ENCODE measurements around the gene PPP2R5C. TPM values are rescaled to one million over a fixed set of nuclear protein-coding genes. Genes with fewer than 3 reads are reported as not detected.
"Not testable (repeated sequence)": the region's sequence is repeated elsewhere in the genome, so short reads cannot be mapped to it uniquely, and the experiment has no call there.

Gene PPP2R5C
- total and polyA plus RNA-seq, 7 donors: 90.2 to 175 (median 131) TPM

DNA sequence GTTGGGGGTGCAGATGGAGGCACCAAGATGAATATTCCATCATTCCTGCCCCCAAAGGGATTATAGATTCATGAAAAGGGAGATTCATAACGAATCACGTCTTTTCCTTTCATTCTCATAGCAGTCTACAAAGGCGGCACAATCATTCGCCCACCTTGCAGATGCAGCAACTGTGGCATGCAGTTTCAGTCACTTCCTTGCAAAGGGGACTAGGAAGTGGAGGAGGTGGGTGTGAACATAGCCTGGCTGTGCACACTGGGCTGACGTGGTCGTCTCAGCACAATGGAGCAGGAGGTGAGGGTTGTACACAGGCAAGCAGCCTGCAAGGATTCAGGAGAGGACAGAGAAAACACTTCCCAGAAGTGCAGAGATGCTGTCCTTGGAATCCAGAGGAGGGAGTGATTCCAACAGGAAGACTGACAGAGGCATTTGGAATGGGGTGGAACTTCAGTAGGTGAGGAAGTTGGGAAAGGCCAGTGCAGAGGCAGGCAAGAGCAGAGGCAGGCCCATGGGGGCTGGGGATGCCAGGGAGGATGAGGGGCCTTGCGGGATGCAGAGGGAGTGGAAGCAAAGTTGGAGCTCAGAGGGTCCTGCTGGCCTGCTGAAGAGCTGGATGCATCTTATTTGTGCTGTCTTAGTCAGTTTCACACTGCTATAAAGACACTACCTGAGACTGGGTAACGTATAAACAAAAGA is 21.9 kb upstream of the PPP2R5C start:
- H3K36me3 ChIP-seq: no peaks in the 10 kb centered on the region
- H3K4me1 ChIP-seq: no peaks in the 10 kb centered on the region
- intact Hi-C loops (cut with DNase I): no loop called here
- H3K27me3 ChIP-seq: no peaks in the 10 kb centered on the region
- H3K9me3 ChIP-seq: peaks cover 0 to 8% (median 0%) of the 10 kb centered on the region in 4 donors
- 87 to 88% methylated on average over 8 of the region's 8 CpGs for WGBS, 2 donors
- TF ChIP-seq EP300 (IDR thresholded peaks at IDR 0.05) (no peak), POLR2AphosphoS5 (IDR thresholded peaks at IDR 0.05) (no peak), POLR2A (IDR thresholded peaks at IDR 0.05) (no peak)
- TF ChIP-seq, protein P1, sequence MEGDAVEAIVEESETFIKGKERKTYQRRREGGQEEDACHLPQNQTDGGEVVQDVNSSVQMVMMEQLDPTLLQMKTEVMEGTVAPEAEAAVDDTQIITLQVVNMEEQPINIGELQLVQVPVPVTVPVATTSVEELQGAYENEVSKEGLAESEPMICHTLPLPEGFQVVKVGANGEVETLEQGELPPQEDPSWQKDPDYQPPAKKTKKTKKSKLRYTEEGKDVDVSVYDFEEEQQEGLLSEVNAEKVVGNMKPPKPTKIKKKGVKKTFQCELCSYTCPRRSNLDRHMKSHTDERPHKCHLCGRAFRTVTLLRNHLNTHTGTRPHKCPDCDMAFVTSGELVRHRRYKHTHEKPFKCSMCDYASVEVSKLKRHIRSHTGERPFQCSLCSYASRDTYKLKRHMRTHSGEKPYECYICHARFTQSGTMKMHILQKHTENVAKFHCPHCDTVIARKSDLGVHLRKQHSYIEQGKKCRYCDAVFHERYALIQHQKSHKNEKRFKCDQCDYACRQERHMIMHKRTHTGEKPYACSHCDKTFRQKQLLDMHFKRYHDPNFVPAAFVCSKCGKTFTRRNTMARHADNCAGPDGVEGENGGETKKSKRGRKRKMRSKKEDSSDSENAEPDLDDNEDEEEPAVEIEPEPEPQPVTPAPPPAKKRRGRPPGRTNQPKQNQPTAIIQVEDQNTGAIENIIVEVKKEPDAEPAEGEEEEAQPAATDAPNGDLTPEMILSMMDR (IDR thresholded peaks at IDR 0.05): no peak
- H3K4me3 ChIP-seq: no peak overlapping the region
- no peak overlapping the region for H3K27ac ChIP-seq
- DNase-seq: no peak

DNA sequence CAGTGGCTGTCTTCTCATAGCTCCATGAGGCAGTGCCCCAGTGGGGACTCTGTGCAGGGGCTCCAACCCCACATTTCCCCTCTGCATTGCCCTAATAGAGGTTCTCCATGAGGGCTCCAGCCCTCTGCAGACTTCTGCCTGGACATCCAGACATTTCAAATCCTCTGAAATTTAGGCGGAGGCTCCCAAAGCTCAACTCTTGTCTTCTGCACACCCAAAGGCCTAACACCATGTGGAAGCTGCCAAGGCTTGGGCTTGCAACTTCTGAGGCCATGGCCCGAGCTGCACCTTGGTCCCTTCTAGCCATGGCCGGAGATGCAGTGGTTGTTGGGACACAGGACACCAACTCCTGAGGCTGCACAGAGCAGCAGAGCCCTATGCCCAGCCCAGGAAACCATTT is 20.5 kb upstream of the PPP2R5C start:
- no peak for TF ChIP-seq POLR2A (IDR thresholded peaks at IDR 0.05)
- no peak for TF ChIP-seq POLR2AphosphoS5 (IDR thresholded peaks at IDR 0.05)
- TF ChIP-seq, protein P1 (IDR thresholded peaks at IDR 0.05): no peak
- TF ChIP-seq EP300 (IDR thresholded peaks at IDR 0.05): no peak
- WGBS, 2 donors: 94 to 95% methylated on average over 3 of the region's 3 CpGs

DNA sequence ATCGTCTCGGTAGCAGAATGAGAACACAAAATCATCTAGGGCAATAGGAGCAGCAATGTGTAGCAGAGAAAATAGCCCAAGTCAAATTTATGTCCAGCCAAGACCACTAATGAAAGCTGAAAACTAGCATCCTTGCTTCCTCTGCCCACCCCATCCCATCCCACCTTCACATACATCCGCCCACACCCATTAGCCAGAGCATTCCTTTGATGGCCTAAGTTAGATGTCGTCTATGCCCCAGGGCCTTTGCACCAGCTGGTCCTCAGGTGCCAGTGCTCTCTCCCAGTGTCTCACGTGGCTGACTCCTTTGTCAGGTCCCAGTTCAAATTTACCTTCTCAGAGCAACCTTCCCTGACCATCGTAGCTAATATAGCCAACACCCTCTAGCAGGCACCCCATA is 17.8 kb upstream of the PPP2R5C start:
- no peak for DNase-seq
- Histone ChIP-seq H3K4me1 (no peaks in the 10 kb centered on the region), H3K9me3 (peaks cover 0 to 8% (median 0%) of the 10 kb centered on the region in 4 donors), H3K36me3 (no peaks in the 10 kb centered on the region), H3K4me3 (no peak overlapping the region), H3K27ac (no peak overlapping the region), H3K27me3 (no peaks in the 10 kb centered on the region)
- intact Hi-C loops (cut with DNase I): no loop called here
- WGBS, 2 donors: 68 to 91% methylated on average over 6 of the region's 6 CpGs
- TF ChIP-seq POLR2AphosphoS5 (IDR thresholded peaks at IDR 0.05) (no peak), EP300 (IDR thresholded peaks at IDR 0.05) (no peak)

More for the DNA sequence above, 20.5 kb upstream of the PPP2R5C start:
- Histone ChIP-seq H3K4me1 (no peaks in the 10 kb centered on the region), H3K36me3 (no peaks in the 10 kb centered on the region), H3K9me3 (peaks cover 0 to 8% (median 0%) of the 10 kb centered on the region in 4 donors), H3K27ac (no peak overlapping the region), H3K4me3 (no peak overlapping the region), H3K27me3 (no peaks in the 10 kb centered on the region)
- intact Hi-C loops (cut with DNase I): no loop called here
- DNase-seq: no peak

DNA sequence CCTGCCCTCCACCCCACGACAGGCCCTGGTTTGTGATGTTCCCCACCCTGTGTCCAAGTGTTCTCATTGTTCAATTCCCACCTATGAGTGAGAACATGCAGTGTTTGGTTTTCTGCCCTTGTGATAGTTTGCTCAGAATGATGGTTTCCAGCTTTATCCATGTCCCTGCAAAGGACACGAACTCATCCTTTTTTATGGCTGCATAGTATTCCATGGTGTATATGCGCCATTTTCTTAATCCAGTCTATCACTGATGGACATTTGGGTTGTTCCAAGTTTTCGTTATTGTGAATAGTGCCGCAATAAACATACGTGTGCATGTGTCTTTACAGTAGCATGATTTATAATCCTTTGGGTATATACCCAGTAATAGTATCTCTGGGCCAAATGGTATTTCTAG is 17.1 kb upstream of the PPP2R5C start:
- H3K27ac ChIP-seq; H3K4me3 ChIP-seq; DNase-seq; H3K36me3 ChIP-seq; H3K4me1 ChIP-seq; H3K9me3 ChIP-seq; H3K27me3 ChIP-seq; intact Hi-C loops (cut with DNase I): not testable (repeated sequence)
- WGBS, 2 donors: 79 to 93% methylated on average over 6 of the region's 6 CpGs

DNA sequence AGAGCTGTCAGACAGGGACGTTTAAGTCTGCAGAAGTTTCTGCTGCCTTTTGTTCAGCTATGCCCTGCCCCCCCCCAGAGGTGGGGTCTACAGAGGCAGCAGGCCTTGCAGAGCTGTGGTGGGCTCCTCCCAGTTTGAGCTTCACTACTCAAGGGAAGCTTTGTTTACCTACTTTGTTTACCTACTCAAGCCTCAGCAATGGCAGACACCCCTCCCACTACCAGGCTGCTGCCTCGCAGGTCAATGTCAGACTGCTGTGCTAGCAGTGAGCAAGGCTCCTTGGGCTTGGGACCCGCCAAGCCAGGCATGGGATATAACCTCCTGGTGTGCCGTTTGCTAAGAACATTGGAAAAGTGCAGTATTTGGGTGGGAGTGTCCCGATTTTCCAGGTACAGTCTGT is 11.8 kb upstream of the PPP2R5C start:
- DNase-seq; H3K27ac ChIP-seq; H3K4me1 ChIP-seq; H3K9me3 ChIP-seq; intact Hi-C loops (cut with DNase I); H3K4me3 ChIP-seq; H3K36me3 ChIP-seq: not testable (repeated sequence)
- peaks cover 0 to 27% (median 3%) of the 10 kb centered on the region in 3 donors for H3K27me3 ChIP-seq
- 52 to 76% methylated on average over 5 of the region's 5 CpGs for WGBS, 2 donors

DNA sequence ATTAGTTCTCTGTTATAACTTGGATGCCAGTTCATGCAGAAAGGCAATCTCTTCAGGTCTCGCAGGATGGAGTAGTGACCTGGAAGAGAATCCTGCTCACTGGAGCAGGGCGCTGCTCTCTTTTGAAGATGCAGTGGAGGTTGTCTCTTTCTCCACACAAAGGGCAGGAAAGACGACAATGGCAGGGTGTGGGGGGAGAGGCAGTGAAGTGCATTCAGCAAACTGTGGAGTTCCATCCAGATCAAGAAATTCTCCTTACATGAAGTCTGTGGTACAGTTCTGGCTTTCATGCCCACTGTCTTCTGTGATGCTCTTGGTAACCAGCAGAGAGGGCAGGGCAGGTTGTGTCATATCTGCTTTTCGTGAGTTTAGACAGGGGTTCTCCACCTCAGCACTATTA is 6.6 kb upstream of the PPP2R5C start:
- WGBS, 2 donors: 90 to 91% methylated on average over 4 of the region's 4 CpGs
- intact Hi-C loops (cut with DNase I): loop anchor here (5.0 kb wide), 1 partner anchor 48 kb away; no protein-coding TSS in a partner anchor
- DNase-seq: no peak
- Histone ChIP-seq H3K27ac (no peak overlapping the region), H3K36me3 (no peaks in the 10 kb centered on the region), H3K9me3 (no peaks in the 10 kb centered on the region), H3K27me3 (peaks cover 0 to 17% (median 3%) of the 10 kb centered on the region in 3 donors), H3K4me1 (peaks cover 0 to 2% (median 2%) of the 10 kb centered on the region in 4 donors), H3K4me3 (no peak overlapping the region)
- TF ChIP-seq POLR2AphosphoS5 (IDR thresholded peaks at IDR 0.05) (no peak), EP300 (IDR thresholded peaks at IDR 0.05) (no peak), POLR2A (IDR thresholded peaks at IDR 0.05) (no peak)
- TF ChIP-seq, protein P1 (IDR thresholded peaks at IDR 0.05): no peak
